ENCODE results near the gene RAB24.
A peak's percentile ranks its signal among the peaks of the same experiment; 100 is the strongest.
"Not testable (repeated sequence)": the region's sequence is repeated elsewhere in the genome, so short reads cannot be mapped to it uniquely, and the experiment has no call there.

RAB24 gene

GRCh38 chr5:177310332-177310731 lies 6.8 kb upstream of the RAB24 start:
- DNase-seq: no peak

- DNase-seq: peak; percentile 3
These were observed 6.1 kb upstream of the RAB24 start for GRCh38 chr5:177309351-177310191.

- DNase-seq: no peak
These were observed 5.2 kb upstream of the RAB24 start for GRCh38 chr5:177308740-177309139.

GRCh38 chr5:177307544-177308363 lies 4.2 kb upstream of the RAB24 start:
- no peak for DNase-seq

GRCh38 chr5:177306674-177307543 lies 3.4 kb upstream of the RAB24 start:
- no peak for DNase-seq

- not testable (repeated sequence) for DNase-seq
These were observed 2.7 kb upstream of the RAB24 start for GRCh38 chr5:177306103-177306640.

- DNase-seq: no peak
These were observed 1.0 kb upstream of the RAB24 start for GRCh38 chr5:177304392-177305119.

GRCh38 chr5:177303925-177304391 lies 439 bp upstream of the RAB24 start:
- no peak for DNase-seq

- DNase-seq: no peak
These were observed 987 bp downstream of the RAB24 start for GRCh38 chr5:177302354-177303110.

GRCh38 chr5:177301503-177302165 lies 1.9 kb downstream of the RAB24 start:
- DNase-seq: no peak

GRCh38 chr5:177300951-177301350 lies 2.6 kb downstream of the RAB24 start:
- DNase-seq: no peak

GRCh38 chr5:177300236-177300880 lies 3.2 kb downstream of the RAB24 start:
- DNase-seq: peak; percentile 40

GRCh38 chr5:177299697-177300096 lies 3.8 kb downstream of the RAB24 start:
- DNase-seq: no peak

GRCh38 chr5:177297922-177298321 lies 5.6 kb downstream of the RAB24 start:
- DNase-seq: no peak

- DNase-seq: no peak
These were observed 6.9 kb downstream of the RAB24 start for GRCh38 chr5:177296581-177296980.

- no peak for DNase-seq
These were observed 7.6 kb downstream of the RAB24 start for GRCh38 chr5:177295924-177296323.

GRCh38 chr5:177294632-177295031 lies 8.9 kb downstream of the RAB24 start:
- DNase-seq: no peak

- DNase-seq: no peak
These were observed 9.5 kb downstream of the RAB24 start for GRCh38 chr5:177293819-177294581.

GRCh38 chr5:177291735-177292134 lies 11.8 kb downstream of the RAB24 start:
- no peak for DNase-seq

All from midbrain (tissue), 1 donor.